Measurements from ENCODE around the gene PDCD7. TPM values are rescaled to one million over a fixed set of nuclear protein-coding genes. Genes with fewer than 3 reads are reported as not detected.

Gene PDCD7
- total RNA-seq, 1 donor from 2014 or later = 26.3 TPM

- H3K4me3 ChIP-seq (ENCODE audit: low read depth, low read length) = no peak overlapping the region
- TF ChIP-seq CTCF (conservative IDR thresholded peaks at IDR 0.05; ENCODE audit: low read depth, low read length) = no peak
- no peak for DNase-seq (ENCODE audit: low read depth)
Observed at GRCh38 chr15:65115542-65115941, 18.1 kb downstream of the PDCD7 start.

GRCh38 chr15:65115086-65115485 lies 18.5 kb downstream of the PDCD7 start, which contains the start of gene UBAP1L:
UBAP1L (minus strand) TSS chr15:65115200; CDS start chr15:65106215, 8,985 bp downstream.
- TF ChIP-seq CTCF (conservative IDR thresholded peaks at IDR 0.05; ENCODE audit: low read depth, low read length) = no peak
- no peak for DNase-seq (ENCODE audit: low read depth)
- H3K4me3 ChIP-seq (ENCODE audit: low read depth, low read length) = no peak within 1 kb of the TSS

GRCh38 chr15:65110676-65111292 lies 22.8 kb downstream of the PDCD7 start:
- no peak overlapping the region for H3K4me3 ChIP-seq (ENCODE audit: low read depth, low read length)
- no peak for DNase-seq (ENCODE audit: low read depth)
- TF ChIP-seq CTCF (conservative IDR thresholded peaks at IDR 0.05; ENCODE audit: low read depth, low read length) = no peak

GRCh38 chr15:65106011-65106590 lies 27.5 kb downstream of the PDCD7 start:
- TF ChIP-seq CTCF (conservative IDR thresholded peaks at IDR 0.05; ENCODE audit: low read depth, low read length) = no peak
- no peak overlapping the region for H3K4me3 ChIP-seq (ENCODE audit: low read depth, low read length)

GRCh38 chr15:65105038-65105437 lies 28.6 kb downstream of the PDCD7 start:
- no peak for DNase-seq (ENCODE audit: low read depth)
- no peak for TF ChIP-seq CTCF (conservative IDR thresholded peaks at IDR 0.05; ENCODE audit: low read depth, low read length)
- H3K4me3 ChIP-seq (ENCODE audit: low read depth, low read length) = no peak overlapping the region

More at GRCh38 chr15:65106011-65106590, 27.5 kb downstream of the PDCD7 start:
- no peak for DNase-seq (ENCODE audit: low read depth)

GRCh38 chr15:65102912-65103311 lies 30.7 kb downstream of the PDCD7 start:
- H3K4me3 ChIP-seq (ENCODE audit: low read depth, low read length) = no peak overlapping the region

More at GRCh38 chr15:65102912-65103311, 30.7 kb downstream of the PDCD7 start:
- no peak for DNase-seq (ENCODE audit: low read depth)
- no peak for TF ChIP-seq CTCF (conservative IDR thresholded peaks at IDR 0.05; ENCODE audit: low read depth, low read length)

Measured in epithelial cell of proximal tubule (primary cell).